Stimulated activated CD8-positive, alpha-beta memory T cell treated with anti-CD3 and anti-CD28 coated beads, Interleukin-7, amount 100 ng/mL, for 4 hours (primary cell): ENCODE data around the gene ENPP3.
A peak's percentile ranks its signal among the peaks of the same experiment; 100 is the strongest.

ENCODE experiments used
- DNase-seq, 2 donors: peaks; one replicate each; pipeline ENCODE4 v3.0.0-alpha.2; 2020; ENCODE audit warnings: low read depth in 2 of 2

ENPP3 gene

DNA sequence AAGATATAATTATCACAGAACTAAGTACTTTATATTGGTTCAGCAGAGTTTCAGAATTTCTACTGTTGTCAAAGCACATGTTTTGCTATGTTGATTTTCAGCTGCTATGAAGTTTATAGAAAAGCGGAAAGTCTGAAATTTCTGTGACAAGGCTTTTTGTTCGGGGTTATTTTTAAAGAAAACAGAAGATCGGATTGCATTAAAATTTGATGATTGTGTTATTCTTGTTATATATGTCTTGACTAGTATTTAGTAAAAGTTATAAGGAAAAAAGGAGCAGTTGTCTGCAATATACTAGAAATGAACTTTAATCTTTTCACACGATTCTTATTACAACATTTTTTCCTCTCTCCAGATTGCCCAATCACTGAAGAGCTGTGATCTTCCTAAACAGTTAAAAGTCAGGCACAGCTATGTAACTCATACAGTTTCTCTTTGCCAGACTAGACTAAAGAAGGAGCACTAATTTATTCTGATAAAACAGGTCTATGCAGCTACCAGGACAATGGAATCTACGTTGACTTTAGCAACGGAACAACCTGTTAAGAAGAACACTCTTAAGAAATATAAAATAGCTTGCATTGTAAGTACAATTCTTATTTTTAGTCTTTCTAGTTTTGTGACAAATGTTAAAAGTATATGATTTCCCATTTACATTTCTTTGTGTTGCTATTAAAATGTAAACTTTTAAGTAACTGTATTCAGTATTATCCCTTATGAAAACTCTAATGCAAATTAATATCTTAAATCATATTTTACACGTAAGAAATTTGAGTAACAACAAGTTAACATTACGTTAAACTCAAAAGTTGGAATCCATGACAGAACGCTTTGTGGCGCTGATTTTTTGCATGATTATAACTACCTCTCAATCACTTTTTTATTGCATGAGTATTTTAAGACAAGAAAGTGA is at the start of gene ENPP3:
TSS of gene ENPP3 (plus strand) at position 423 of the 913 bp plus-strand sequence. CDS start at position 506, 83 bp downstream.
- no peak for DNase-seq

DNA sequence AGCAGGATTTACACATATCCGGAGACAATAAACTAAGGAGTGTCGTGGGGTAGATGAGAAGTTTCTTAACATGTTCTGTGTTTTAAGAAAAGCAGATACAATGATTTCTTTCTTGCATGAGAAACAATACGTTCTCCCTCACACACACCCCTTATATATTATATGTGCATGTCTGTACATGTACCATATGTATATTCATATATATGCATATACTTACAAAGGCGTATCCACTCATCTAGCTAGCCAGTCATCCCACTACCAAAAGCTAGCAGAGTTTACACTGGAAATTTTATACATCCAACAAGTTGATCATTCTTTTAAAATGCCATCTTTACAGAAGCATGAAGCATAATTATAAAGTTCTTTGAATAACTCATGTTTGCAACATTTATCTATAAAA is 49.2 kb upstream of the ENPP3 start:
- no peak for DNase-seq

DNA sequence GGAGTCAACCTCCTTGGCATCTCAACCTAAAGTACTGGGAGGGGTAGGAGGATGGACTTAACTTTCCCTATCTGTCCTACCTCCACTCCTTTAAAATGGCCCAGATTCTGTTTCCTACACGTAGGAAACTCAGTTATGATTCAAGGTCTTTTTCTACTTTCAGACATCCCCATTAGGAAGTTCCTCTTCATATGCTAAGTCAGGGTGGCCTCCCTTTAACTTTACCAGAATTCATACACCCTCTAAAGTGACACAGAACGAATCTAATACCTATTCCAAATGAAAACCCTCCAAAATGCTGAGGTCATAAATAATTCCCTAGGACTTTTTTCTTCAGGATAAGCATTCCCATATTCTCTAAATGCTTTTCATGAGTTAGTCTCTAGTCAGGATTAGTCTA is 48.5 kb upstream of the ENPP3 start:
- no peak for DNase-seq

DNA sequence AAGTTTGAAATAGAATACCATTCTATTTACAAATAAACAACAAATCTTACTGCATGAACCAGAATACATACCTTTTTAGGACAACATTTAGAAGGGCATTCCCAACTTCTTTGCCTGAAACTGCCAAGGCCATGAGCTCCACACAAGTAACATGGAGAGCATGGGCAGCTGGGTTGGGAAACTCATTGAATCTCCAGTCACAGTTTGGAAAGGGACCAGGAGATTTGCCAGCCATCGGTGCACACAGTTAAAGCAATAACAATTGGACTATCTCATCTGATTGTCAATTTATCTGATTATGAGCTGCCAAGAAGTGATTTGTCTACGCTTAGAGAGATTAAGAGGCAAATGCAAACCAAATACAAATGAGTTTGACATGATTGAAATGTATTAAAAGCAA is 44.2 kb upstream of the ENPP3 start:
- DNase-seq: no peak

DNA sequence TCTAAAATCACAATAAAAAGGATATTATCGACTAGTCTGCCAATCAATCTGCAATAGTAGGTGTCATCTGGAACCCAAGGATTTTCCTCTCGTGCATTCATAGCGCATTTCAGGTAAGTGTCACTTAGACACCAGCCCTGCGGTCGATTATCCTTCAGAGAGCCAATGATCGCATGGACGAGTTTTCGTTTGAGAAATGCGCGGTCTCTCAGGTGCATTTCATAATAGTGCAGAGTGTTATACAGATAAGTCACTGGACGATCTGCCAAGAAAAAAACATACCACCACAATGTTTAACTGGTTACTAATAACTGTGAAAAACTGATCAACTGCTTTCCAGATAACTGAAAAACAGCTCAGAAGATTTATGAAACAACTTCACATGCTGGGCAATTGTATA is 43.0 kb upstream of the ENPP3 start:
- DNase-seq: no peak

DNA sequence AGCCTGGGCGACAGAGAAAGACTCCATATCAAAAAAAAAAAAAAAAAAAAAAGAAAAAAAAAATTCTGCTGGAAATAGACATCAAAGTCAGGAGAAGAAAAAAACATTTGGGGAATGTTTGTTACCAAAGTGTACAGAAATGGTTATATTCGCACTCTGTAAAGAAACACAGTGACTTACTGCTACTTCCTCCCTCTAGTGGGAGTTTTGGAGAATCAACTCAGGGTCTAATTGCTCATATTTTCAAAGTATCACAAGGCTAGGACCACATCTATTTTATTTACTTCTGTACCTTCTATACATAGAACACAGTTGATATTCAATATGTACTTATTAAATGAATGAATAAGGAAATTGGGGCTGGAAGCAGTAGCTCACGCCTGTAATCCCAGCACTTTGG is 39.7 kb upstream of the ENPP3 start:
- no peak for DNase-seq

DNA sequence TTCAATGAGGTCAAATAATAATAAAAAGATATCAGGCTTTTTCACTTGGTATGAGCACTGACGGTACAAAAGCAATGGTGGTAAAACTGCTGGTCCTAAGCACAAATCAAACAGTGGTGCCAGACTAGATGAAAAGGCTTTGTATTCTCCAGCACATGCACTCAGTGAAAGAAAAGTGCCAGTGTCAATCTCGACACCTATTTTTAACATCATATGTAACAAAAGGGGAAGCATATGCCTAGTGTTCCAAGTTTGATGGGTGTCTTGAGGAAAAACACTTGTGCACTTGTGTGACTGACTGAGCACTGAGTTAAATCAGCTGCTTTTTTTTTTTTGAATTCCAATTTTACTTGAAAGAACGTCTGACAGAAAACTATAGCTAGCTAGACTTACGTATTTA is 36.4 kb upstream of the ENPP3 start:
- DNase-seq: no peak

DNA sequence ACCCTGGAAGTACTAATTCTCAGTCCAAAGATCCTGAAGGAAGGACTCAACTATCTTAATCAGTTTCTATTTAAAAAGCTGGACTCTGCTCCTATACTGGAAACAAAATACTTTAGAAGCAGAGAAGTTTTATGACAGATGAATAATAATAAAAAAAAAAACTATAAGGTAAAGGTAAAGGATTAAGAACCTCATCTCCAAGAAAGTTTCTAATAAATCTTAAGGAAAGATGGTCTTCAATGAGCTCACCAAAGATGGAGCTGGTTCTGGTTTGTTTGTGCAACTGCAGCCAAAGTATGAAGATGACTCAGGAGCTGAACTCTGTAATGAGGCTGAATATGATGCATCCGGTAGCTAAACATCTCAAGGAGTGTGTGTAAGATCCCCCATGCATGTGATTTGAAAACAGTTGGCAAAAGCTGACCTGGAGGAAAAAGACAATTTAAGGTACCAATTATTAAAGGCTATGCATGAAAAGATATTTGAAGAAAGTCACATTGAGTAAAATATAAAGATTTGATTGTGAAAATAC is 34.3 kb upstream of the ENPP3 start:
- DNase-seq: no peak

DNA sequence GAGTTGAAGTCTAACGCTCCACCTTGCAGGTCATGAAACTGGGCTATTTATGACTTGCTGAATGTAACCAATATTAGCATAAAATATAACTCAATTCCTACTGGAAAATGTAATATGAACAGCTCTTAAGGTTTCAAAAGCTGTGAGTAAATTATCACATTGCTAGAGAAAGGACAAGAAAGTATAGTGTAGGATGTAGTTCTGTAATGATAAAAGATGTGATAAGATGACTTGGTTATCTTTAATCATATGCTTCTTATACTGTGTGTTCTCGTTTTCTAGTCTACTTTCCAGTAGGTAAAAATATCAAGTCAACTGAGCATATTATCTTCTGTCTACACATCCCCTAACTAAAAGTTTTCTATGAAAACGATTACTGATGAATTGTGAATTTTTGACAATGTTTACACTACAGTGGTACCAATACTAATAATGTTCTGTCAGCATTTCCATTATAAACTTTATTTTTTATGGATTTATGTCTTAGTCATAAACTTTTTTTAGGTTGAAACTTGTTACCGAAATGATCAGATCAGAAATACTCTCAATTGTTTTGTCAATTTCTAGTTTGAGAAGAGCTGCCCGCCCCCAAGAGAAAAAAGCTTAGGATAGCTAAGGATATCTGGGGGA is 23.7 kb upstream of the ENPP3 start:
- no peak for DNase-seq

DNA sequence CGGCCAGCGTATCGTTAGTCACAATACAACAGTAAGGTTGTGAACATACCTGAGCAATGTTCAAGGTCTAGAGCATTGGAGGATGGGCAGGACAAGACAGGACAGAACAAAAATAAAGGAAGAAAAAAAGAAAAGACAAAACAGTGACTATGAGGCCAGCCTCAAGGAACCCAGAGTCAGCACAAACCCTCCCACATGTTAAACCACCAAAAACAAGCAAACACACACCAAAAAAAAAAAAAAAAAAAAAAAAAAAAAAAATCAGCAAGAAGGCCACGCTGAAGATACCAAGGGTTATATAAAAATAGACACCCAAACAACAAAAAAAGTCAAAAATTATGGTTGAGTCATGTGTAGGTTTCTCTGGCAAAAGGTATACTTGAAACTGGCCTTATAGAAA is 21.8 kb upstream of the ENPP3 start:
- DNase-seq: no peak

DNA sequence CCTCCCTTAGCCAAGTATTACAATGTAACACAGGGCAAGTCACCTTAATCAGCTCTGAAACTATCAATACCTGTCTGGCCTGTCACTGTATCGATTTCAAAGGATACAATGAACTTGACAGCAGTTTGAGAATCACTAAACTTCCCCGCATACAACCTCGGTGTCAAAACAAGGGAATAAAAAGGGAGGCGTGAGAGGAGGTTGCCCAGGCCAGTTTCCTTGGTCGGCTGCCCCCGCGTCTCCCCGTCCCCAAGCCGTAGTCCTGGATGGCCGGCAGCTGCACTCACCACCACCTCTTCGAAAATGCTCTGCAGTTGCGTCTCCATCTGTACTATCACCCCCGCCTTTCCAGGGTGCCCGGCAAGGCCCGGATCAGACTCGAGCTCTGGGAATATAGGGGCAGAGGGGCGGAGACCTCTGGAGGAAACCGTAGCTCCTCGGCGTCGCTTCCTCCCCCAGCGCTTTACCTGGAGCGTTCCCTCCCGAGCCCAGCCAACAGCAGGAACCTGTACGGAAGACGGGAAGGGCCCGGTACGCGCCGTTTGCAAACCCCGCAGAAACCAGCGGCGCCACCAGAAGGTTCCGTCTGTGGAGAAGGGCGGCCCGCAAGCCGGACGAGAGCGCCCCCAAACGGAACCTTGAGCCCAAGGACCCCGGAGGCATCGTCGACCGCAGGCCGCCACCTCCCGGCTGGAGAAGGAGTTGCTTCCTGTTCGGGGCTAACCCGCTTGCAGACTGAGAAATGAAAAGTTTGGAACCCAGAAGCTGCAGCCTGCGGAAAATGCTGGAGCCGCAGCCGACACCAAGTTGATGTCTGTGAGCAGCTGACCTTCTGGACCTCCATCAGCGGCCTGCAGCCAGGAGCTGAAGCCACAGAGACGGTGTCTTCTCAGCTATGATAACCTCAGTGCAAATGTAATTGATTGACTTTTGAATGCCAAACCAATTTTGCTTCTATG is 9.1 kb upstream of the ENPP3 start, which contains the start of gene MED23:
TSS of gene MED23 (minus strand) at position 519 of the 959 bp plus-strand sequence. CDS start at position 326, 193 bp downstream.
- peak; percentile 87 to 89 for DNase-seq

DNA sequence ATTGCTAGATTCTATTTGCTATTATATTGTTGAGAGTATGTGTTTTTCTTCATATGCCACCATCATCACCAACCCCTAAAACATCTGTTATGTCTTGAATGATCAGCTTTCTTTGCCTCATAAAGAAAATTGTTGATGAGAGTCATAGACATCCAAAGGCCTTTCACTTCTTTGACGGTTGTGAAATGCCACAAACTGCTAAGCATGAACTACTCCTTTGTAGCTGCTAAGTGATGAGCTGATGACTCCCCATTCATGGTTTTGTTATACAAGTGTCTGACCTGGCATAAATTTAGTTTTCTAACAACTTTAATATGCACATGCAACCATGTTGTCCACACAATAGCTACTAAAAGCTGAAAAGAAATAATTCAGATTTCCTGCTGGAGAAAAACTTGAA is 8.4 kb upstream of the ENPP3 start:
- DNase-seq: no peak

DNA sequence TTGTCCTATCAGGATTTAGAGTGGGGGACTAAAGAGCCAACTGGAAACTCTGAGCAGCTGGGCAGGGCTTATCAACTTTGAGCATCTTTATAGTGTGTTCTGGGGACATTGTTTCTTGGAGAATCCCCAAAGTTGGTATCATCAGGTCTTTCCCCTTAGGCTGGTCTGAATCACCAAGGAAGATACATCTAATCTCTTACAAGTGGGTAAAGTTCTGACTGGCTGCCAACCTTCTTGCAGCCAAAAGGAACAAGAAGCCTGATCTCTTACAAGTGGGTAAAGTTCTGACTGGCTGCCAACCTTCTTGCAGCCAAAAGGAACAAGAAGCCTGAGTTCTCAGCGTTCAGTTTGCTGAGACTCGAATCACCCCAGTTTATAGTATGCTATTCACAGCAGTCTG is 7.5 kb upstream of the ENPP3 start:
- no peak for DNase-seq

DNA sequence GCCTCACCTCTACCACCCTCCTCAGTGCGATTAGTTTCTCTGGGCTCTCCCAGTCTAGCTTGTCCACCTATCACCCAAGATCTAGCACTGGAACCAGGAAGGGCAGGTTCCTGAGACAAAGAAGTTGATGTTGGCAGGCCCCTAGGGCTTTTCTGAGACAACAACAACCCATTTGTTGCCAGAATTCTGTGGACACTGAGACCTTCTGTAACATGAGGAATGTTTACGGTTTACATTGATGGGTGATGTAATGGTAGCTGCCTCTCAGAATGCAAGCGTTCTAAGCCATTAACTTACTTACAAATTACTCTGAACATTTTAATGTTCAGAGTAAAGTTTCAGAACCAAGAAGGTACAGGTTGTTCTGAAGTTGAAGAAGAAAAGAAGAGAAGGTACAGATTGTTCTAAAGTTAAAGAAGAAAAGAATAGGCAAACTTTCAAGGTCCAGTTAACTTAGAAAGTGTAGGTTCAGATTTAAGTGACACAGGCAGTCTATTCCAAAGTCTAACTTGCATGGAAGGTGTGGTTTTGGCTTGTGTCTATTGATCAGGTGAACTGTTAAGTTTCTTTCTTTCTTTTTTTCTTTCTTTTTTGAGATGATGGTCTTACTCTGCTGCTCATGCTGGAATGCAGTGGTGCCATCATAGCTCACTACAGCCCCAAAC is 5.3 kb upstream of the ENPP3 start:
- no peak for DNase-seq

DNA sequence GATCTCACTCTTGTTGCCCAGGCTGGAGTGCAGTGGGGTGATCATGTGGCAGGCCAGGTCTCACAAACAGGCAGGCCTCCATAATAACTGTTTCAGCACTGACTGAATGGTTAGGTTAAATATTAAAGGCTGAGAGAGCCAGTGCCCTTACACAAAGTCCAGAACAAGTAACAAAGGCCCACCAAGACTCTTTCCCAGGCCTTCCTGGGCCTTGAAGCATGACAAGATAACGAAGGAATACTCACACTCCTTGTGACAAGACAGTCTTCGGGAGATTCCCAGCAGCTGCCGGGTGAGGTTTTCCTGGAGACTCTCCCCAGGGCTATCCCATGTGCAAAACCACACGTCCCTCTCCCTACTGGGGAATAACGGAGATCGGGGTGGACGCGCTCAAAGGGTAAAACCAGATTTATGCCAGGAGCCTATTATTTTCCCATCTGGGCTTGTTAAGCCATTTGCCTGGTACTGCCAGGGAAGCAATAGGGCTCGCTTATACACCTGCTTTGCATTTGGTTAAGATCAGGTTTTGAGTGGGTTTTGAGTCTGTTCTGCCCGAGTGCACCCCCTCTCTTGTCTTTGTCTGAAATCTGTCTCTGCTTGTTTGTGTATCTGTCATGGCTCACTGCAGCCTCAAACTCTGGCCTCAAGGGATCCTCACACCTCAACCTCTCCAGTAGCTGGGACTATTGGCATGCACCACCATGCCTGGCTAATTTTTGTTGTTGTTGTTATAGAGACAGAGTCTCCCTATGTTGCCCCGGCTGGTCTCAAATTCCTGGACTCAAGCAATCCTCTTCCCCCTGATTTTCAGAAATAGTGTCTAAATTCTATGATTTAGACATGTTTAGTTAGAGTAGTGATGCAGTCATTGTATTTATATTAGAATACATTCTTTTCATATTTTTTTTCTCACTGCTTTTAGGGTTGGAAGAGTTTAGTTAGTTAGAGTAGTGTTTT is 1.4 kb upstream of the ENPP3 start:
- DNase-seq: no peak

DNA sequence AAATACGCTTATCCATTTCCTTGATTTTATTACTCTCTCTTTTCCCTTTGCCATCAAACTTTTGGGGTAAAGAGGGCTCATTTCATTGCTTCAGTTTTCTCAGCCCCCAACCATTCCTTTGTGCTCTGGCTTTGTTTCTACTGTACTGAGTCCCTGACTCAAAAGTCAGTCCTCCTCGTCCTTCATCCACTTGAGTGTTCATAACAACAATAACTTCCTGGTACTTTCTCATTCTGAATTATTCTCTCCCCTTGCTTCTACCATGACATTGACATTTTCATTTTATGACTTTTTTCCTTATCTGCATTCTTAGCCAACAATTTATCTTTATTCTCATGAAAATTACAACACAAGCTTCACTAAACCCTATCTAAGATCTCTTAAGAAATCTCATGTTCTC is 911 bp downstream of the ENPP3 start:
- DNase-seq: no peak

DNA sequence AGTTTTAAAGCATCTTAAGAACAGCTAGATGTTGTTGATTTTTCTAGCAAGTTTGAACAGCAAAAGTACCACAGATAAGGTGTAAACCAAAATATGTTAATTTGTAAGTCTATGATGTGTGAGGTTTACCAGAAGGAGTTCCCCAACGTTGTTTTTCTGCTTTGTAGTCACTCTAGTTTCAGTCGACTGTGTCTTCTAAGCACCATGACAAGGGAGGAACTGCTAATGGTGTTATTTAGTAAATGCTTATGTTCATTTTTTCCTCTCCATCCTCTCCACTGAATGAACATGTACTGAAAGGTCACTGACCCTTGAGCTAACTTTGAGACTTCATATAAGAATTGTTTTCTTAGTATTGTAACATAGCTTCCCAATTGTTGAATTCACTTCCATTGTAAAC is 3.0 kb downstream of the ENPP3 start:
- no peak for DNase-seq

DNA sequence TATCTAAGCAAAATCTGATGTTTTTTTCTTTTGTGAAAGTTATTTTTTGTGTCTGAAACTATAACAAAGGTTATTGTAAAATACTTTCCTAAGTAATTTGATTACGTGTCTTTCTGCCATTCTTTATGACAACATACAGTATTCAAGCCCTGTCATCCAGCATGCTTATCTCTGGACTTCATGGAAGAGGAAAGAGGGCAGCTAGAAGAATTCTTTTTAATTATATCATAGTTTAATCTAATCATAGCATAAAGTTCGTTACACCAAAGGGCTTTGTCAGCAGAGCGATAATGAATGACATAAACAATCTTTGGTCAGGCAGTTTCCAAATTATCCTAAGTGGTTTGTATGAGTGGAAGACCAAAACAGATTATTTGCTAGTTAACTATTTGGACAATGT is 3.5 kb downstream of the ENPP3 start:
- DNase-seq: no peak

DNA sequence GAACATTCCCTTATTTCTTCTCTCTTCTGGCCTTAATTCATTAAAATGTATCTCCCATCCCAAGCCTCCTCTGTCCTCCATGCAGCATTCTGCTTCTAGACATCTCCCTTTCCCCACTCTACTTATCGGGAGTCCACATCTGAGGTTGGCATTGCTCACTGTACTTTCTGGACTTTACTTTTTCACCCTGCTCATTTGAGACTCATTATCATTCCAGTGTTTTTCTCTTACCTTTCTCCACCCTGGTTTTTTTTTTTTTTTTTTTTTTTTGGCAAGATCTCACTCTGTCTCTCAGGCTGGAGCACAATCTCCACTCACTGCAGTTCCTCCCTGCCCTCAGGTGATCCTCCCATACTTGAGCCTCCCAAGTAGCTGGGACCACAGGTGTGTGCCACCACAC is 4.5 kb downstream of the ENPP3 start:
- DNase-seq: no peak

DNA sequence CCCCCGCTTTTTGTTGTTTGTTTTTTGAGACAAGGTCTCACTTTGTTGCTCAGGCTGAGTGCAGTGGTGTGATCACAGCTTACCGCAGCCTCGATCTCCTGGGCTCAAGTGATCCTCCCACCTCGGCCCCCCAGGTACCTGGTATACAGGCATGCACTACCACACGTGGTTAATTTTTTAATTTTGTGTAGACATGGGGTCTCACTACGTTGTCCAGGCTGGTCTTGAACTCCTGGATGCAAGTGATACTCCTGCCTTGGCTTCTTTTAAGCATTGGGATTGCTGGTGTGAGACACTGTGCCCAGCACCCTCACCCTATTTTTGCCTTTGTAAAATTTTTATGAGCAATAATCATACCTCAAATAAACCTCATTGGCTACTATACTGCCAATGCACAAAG is 5.5 kb downstream of the ENPP3 start:
- DNase-seq: no peak
